Upper lobe of left lung (tissue), 6 donors: ENCODE measurements around the gene STK11. TPM values are rescaled to one million over a fixed set of nuclear protein-coding genes. Genes with fewer than 3 reads are reported as not detected.
A peak's percentile ranks its signal among the peaks of the same experiment; 100 is the strongest.

Experiments used
- ATAC-seq, 2 donors: fragments of 200-7000 bp; cut with Tn5 transposase; one replicate each; pipeline ENCODE4 v1.9.1; 2022; ENCODE audit warnings: mild to moderate bottlenecking in 2 of 2, moderate library complexity in 2 of 2; ENCODE audit not compliant: low FRiP score in 2 of 2
- DNase-seq, 2 donors: peaks; one replicate each; pipeline ENCODE4 v3.0.0-alpha.2; 2019 to 2020
- H3K27ac ChIP-seq, 4 donors: fragments of 200-600 bp; sonication (generic); one replicate each; pipeline ENCODE4 v1.5.1; 2016 to 2019
- H3K27me3 ChIP-seq, 4 donors: fragments of 200-600 bp; sonication (generic); one replicate each; pipeline ENCODE4 v1.5.1; 2017 to 2019
- H3K36me3 ChIP-seq, 4 donors: fragments of 200-600 bp; sonication (generic); one replicate each; pipeline ENCODE4 v1.5.1; 2016 to 2019
- H3K4me1 ChIP-seq, 4 donors: fragments of 200-600 bp; sonication (generic); one replicate each; pipeline ENCODE4 v1.5.1; 2018 to 2019
- H3K4me3 ChIP-seq, 4 donors: fragments of 200-600 bp; sonication (generic); one replicate each; pipeline ENCODE4 v1.5.1; 2017 to 2019; ENCODE audit warnings: mild to moderate bottlenecking in 2 of 4, moderate library complexity in 1 of 4
- H3K9me3 ChIP-seq, 4 donors: fragments of 200-600 bp; sonication (generic); one replicate each; pipeline ENCODE4 v1.5.1; 2018 to 2019
- EP300 ChIP-seq, 4 donors: sonication (generic); formaldehyde crosslinking; IDR thresholded peaks; one replicate each; pipeline ENCODE4 v1.5.1; 2017; ENCODE audit warnings: antibody characterized with exemption in 4 of 4, control low read depth in 2 of 4
- POLR2A ChIP-seq, 4 donors: fragments of 450-650 bp; IDR thresholded peaks; one replicate each; pipeline ENCODE4 v1.5.1; 2016 to 2017; ENCODE audit warnings: antibody characterized with exemption in 4 of 4, mild to moderate bottlenecking in 2 of 4
- POLR2AphosphoS5 ChIP-seq, 2 donors: sonication (generic); formaldehyde crosslinking; IDR thresholded peaks; one replicate each; pipeline ENCODE4 v1.5.1; 2017; ENCODE audit warnings: antibody characterized with exemption in 2 of 2
- WGBS, 2 donors: methylation state at CpG; one replicate each; pipeline ENCODE4 v1.1.5; 2017 to 2018; 5-methylcytosine and 5-hydroxymethylcytosine counted together
- total RNA-seq, 6 donors: library from RNA; depleted of rRNA in 4 of 6; stranded (reverse); fragments of >200 nt in 4 of 6; gene quantifications; one replicate each; pipeline versions ENCODE4 v1.1.0 to v1.2.1, GENCODE V29; 2016 to 2021
- TF ChIP-seq, protein P1 (sequence below), 6 experiments: fragments of 450-650 bp in 4 of 6; fragments of 200-600 bp in 2 of 6; sonication (generic) in 2 of 6; IDR thresholded peaks; one replicate each; pipeline ENCODE4 v1.5.1; 2016 to 2019; ENCODE audit warnings: antibody characterized with exemption in 6 of 6
- donor health status: DM: no; HTN: no; CAD: no; lungs with moderate emphysema.
- donor health status: DM: no; HTN: yes; CAD: no; lungs with severe emphysema.

Gene STK11
- total RNA-seq, 6 donors from 2014 or later, result 50.2 to 168 (median 63.2) TPM

DNA sequence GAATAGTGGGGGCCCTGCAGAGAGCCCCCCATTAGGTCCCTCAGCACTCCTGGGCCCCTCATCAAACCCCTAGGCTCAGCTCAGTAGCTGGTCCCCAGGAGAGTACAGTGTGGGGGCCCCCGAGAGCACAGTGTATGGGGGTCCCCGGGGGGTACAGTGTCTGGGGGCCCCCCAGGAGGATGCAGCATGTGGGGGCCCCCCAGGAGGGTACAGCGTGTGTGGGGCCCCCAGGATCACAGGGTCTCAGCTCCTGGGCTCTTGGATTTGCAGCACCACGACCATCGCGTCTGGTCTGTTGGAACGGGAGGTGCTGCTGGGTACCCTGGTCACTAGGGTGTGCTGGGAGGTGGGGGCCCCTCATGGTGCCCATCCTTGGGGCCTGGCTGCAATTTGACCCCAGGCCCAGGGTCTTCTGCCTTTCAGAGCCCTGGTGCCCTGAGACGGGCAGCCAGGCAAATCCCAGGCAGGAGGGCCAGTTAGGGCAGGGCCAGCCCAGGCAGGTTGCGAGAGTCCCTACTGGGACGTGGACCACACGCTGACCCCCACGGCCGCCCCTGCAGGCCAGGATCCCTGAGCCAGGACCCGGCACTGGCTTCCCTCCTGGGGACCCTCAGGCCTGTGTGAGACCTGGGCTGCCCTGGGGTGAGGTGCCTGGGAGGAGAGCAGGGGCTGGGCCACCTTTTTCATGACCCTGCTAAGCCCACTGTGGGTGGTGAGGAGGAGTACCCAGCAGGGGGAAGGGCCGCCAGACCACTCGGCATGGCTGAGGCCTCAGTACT lies 18.7 kb downstream of the STK11 start:
- DNase-seq (no peak), ATAC-seq (no peak)
- Histone ChIP-seq H3K4me1 (peaks cover 0 to 6% (median 5%) of the 10 kb centered on the region in 4 donors), H3K27ac (no peak overlapping the region), H3K27me3 (no peaks in the 10 kb centered on the region), H3K4me3 (no peak overlapping the region), H3K36me3 (peaks cover 11 to 87% (median 70%) of the 10 kb centered on the region in 4 donors), H3K9me3 (no peaks in the 10 kb centered on the region)
- 93% methylated on average over 6 of the region's 16 CpGs; no CpG with 5 or more reads in 1 of the 2 donors for WGBS, 2 donors
- TF ChIP-seq POLR2AphosphoS5 (IDR thresholded peaks at IDR 0.05) (no peak), POLR2A (IDR thresholded peaks at IDR 0.05) (no peak)

DNA sequence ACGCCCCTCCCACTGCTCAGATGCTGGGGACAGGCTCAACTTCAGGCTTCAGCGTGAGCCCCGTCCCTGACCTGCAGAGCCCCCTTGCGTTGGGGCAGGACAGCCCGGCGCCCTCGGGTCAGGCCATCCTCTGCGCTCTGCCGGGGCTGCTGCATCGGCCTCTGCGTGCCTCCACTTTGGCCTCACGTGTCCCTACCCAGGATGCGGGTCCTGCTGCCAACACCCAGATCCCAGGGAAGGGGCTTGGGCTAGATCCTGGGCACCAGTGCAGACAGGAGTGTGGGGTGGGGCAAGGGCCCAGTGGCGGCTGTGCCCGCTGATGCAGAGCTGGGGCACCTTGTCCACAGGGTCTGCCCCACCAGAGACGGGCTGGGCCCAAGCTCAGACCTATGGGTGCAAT lies 19.3 kb downstream of the STK11 start:
- DNase-seq (peak in 1 of 2 donors; percentile 51), ATAC-seq (no peak)
- H3K4me1 ChIP-seq, result peaks cover 0 to 6% (median 5%) of the 10 kb centered on the region in 4 donors
- H3K4me3 ChIP-seq, result no peak overlapping the region
- TF ChIP-seq POLR2A (IDR thresholded peaks at IDR 0.05) (no peak), EP300 (IDR thresholded peaks at IDR 0.05) (no peak), POLR2AphosphoS5 (IDR thresholded peaks at IDR 0.05) (no peak)
- TF ChIP-seq, protein P1, sequence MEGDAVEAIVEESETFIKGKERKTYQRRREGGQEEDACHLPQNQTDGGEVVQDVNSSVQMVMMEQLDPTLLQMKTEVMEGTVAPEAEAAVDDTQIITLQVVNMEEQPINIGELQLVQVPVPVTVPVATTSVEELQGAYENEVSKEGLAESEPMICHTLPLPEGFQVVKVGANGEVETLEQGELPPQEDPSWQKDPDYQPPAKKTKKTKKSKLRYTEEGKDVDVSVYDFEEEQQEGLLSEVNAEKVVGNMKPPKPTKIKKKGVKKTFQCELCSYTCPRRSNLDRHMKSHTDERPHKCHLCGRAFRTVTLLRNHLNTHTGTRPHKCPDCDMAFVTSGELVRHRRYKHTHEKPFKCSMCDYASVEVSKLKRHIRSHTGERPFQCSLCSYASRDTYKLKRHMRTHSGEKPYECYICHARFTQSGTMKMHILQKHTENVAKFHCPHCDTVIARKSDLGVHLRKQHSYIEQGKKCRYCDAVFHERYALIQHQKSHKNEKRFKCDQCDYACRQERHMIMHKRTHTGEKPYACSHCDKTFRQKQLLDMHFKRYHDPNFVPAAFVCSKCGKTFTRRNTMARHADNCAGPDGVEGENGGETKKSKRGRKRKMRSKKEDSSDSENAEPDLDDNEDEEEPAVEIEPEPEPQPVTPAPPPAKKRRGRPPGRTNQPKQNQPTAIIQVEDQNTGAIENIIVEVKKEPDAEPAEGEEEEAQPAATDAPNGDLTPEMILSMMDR (IDR thresholded peaks at IDR 0.05), result no peak
- WGBS, 2 donors, result 93 to 94% methylated on average over 10 to 13 of the region's 16 CpGs
- H3K36me3 ChIP-seq, result peaks cover 11 to 85% (median 69%) of the 10 kb centered on the region in 4 donors
- H3K27me3 ChIP-seq, result no peaks in the 10 kb centered on the region
- no peak overlapping the region for H3K27ac ChIP-seq
- no peaks in the 10 kb centered on the region for H3K9me3 ChIP-seq

DNA sequence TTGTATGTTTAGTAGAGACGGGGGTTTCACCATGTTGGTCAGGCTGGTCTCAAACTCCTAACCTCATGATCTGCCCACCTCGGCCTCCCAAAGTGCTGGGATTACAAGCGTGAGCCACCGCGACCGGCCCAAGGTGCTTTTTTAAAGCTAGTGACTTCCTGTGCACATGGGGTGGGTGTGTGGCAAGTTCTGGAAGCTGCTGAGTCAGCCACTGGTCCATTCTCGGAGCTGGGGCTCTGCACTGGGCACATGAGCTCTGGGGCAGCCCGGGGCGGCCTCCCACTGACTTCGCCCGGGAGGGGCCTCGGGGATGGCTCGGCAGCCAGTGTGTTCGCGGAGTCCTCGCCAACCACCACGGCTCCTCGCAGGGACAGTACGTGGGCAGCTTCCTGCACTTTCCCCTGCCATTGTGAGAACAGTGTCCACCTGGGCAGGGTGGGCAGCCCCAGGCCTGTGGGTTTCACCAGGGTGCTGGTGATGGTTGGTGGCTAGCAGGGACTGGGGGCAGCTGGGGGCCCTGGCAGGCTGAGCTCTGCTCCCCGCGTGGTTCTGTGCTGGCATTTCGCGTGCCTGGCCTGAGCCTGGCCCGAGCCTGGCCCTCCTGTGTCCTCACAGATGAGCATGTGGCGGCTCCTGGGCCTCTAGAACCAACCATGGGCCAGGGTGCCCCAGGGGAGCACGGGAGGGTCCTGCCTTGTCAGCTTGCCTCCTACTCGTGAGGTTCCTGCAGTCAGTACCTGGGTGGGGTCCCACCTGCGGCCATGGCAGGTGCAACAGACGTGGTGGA lies 20.1 kb downstream of the STK11 start:
- H3K9me3 ChIP-seq, result no peaks in the 10 kb centered on the region
- no peak for DNase-seq
- peaks cover 6 to 78% (median 61%) of the 10 kb centered on the region in 4 donors for H3K36me3 ChIP-seq
- peaks cover 0 to 11% (median 6%) of the 10 kb centered on the region in 4 donors for H3K4me1 ChIP-seq
- no peak for ATAC-seq
- WGBS, 2 donors, result 94% methylated on average over 8 to 29 of the region's 29 CpGs
- H3K4me3 ChIP-seq, result no peak overlapping the region
- no peak overlapping the region for H3K27ac ChIP-seq
- no peak for TF ChIP-seq POLR2A (IDR thresholded peaks at IDR 0.05)
- no peak for TF ChIP-seq EP300 (IDR thresholded peaks at IDR 0.05)
- TF ChIP-seq POLR2AphosphoS5 (IDR thresholded peaks at IDR 0.05), result no peak
- TF ChIP-seq, protein P1 (IDR thresholded peaks at IDR 0.05), result no peak
- H3K27me3 ChIP-seq, result no peaks in the 10 kb centered on the region

DNA sequence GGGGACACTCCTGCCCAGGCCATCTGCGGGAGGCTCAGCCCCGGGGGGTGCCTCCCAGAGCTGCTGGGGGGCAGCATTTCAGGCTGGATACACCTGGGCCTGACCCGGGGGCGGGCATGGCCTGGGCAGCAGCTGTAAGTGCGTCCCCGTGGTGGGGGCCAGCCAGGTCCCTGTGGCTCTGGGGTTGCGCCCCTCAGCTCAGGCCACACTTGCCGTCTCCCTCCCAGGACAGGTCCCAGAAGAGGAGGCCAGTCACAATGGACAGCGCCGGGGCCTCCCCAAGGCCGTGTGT lies 20.6 kb downstream of the STK11 start:
- H3K4me1 ChIP-seq, result peaks cover 0 to 16% (median 8%) of the 10 kb centered on the region in 4 donors
- no peak overlapping the region for H3K27ac ChIP-seq
- WGBS, 2 donors, result 99% methylated on average over 9 of the region's 11 CpGs; no CpG with 5 or more reads in 1 of the 2 donors
- TF ChIP-seq POLR2A (IDR thresholded peaks at IDR 0.05) (no peak), EP300 (IDR thresholded peaks at IDR 0.05) (no peak), POLR2AphosphoS5 (IDR thresholded peaks at IDR 0.05) (no peak)
- no peaks in the 10 kb centered on the region for H3K27me3 ChIP-seq
- ATAC-seq, result no peak
- H3K36me3 ChIP-seq, result peaks cover under 1 to 73% (median 56%) of the 10 kb centered on the region in 4 donors
- H3K4me3 ChIP-seq, result no peak overlapping the region
- peak in 1 of 2 donors; percentile 75 for DNase-seq
- no peaks in the 10 kb centered on the region for H3K9me3 ChIP-seq

DNA sequence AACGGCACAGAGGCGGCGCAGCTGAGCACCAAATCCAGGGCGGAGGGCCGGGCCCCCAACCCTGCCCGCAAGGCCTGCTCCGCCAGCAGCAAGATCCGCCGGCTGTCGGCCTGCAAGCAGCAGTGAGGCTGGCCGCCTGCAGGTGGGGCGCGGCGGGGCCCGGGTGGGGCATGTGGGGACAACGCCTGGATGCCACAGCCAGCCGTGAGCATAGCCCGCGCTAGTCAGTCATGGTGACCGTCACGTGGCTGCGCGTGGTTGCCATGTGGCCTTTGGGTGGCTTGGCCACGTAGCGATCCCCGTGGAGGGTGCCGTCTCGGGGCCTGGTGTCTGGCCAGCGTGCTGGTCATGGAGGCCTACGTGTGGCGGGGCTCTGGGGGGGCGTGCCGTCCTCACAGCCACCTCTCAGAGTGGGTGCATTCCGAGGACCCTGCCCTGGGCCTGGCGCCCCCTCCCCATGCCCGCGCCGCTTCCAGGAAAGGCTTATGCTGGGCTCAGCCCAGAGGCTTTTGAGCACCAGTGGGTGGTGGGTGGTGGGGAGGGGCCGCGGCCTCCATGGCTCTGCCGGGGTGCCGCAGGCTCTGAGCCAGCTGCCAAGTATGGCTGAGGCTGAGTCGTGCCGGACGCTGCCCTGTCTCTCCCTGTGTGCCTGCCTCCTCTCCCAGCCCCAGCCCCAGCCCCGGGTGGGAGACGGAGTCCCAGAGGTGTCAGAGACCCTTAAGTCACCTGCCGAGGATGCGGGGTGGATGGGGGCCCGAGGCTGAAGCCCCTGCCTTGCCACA lies 21.1 kb downstream of the STK11 start:
- no peaks in the 10 kb centered on the region for H3K9me3 ChIP-seq
- H3K27ac ChIP-seq, result no peak overlapping the region
- H3K4me1 ChIP-seq, result peaks cover 0 to 13% (median 5%) of the 10 kb centered on the region in 4 donors
- peaks cover 0 to 68% (median 54%) of the 10 kb centered on the region in 4 donors for H3K36me3 ChIP-seq
- DNase-seq (peak in 1 of 2 donors; percentile 82), ATAC-seq (no peak)
- no peak overlapping the region for H3K4me3 ChIP-seq
- no peaks in the 10 kb centered on the region for H3K27me3 ChIP-seq
- TF ChIP-seq EP300 (IDR thresholded peaks at IDR 0.05), result no peak
- TF ChIP-seq, protein P1 (IDR thresholded peaks at IDR 0.05), result no peak
- no peak for TF ChIP-seq POLR2AphosphoS5 (IDR thresholded peaks at IDR 0.05)
- TF ChIP-seq POLR2A (IDR thresholded peaks at IDR 0.05), result no peak
- 96 to 100% methylated on average over 8 to 48 of the region's 50 CpGs for WGBS, 2 donors
